Measurements from ENCODE around the gene ABCD1. TPM values are rescaled to one million over a fixed set of nuclear protein-coding genes. Genes with fewer than 3 reads are reported as not detected.
"Not testable (repeated sequence)": the region's sequence is repeated elsewhere in the genome, so short reads cannot be mapped to it uniquely, and the experiment has no call there.

Gene ABCD1
- total and polyA plus RNA-seq, 7 experiments from 2014 or later = 2.1 to 17.6 (median 7.3) TPM

- no peaks in the 10 kb centered on the region for H3K27me3 Mint-ChIP-seq
Measured at GRCh38 chrX:153697924-153698865, 26.5 kb upstream of the ABCD1 start.

GRCh38 chrX:153699210-153699783 is 25.4 kb upstream of the ABCD1 start:
- H3K27me3 ChIP-seq (ENCODE audit: control insufficient read depth in 2 of 2, insufficient read depth in 2 of 2, low read length in 2 of 2); H3K27me3 Mint-ChIP-seq; H3K4me1 Mint-ChIP-seq; H3K9me3 Mint-ChIP-seq; H3K36me3 Mint-ChIP-seq; intact Hi-C loops (cut with micrococcal nuclease); H3K9me3 ChIP-seq (ENCODE audit: control insufficient read depth in 2 of 3, low read length in 3 of 3); ATAC-seq; H3K4me1 ChIP-seq (ENCODE audit: control insufficient read depth in 2 of 2, insufficient read depth in 2 of 2, low read length in 2 of 2); CTCF ChIA-PET; H3K27ac Mint-ChIP-seq; DNase-seq; H3K27ac ChIP-seq (ENCODE audit: low read depth, low read length); H3K4me3 Mint-ChIP-seq; H3K4me3 ChIP-seq (ENCODE audit: low read length): not testable (repeated sequence)
- peaks cover 0 to 56% (median 0%) of the 10 kb centered on the region in 3 experiments for H3K36me3 ChIP-seq (ENCODE audit: control insufficient read depth in 2 of 3, insufficient read depth in 3 of 3, low read length in 3 of 3)
- POLR2A ChIA-PET = interaction anchor here (0.7 kb wide), 1 partner anchor 269 kb away, joined by 3 read pairs; no protein-coding TSS in a partner anchor

More at GRCh38 chrX:153697924-153698865, 26.5 kb upstream of the ABCD1 start:
- Histone ChIP-seq H3K27ac (ENCODE audit: low read depth, low read length) (no peak overlapping the region), H3K9me3 (ENCODE audit: control insufficient read depth in 2 of 3, low read length in 3 of 3) (no peaks in the 10 kb centered on the region), H3K36me3 (ENCODE audit: control insufficient read depth in 2 of 3, insufficient read depth in 3 of 3, low read length in 3 of 3) (peaks cover 0 to 45% (median 0%) of the 10 kb centered on the region in 3 experiments), H3K27me3 (ENCODE audit: control insufficient read depth in 2 of 2, insufficient read depth in 2 of 2, low read length in 2 of 2) (no peaks in the 10 kb centered on the region), H3K4me1 (ENCODE audit: control insufficient read depth in 2 of 2, insufficient read depth in 2 of 2, low read length in 2 of 2) (no peaks in the 10 kb centered on the region), H3K4me3 (ENCODE audit: low read length) (no peak overlapping the region)
- ChIA-PET POLR2A (no interaction called here), CTCF (no interaction called here)
- Mint-ChIP-seq H3K4me3 (no peak overlapping the region), H3K27ac (peak overlapping the region in 3 of 9 donors; percentile 17 to 76 (median 36)), H3K9me3 (peaks cover 0 to 3% (median 0%) of the 10 kb centered on the region in 11 donors), H3K36me3 (peaks cover 0 to 8% (median 0%) of the 10 kb centered on the region in 5 donors), H3K4me1 (peaks cover 0 to 1% (median 0%) of the 10 kb centered on the region in 7 donors)
- no peak for DNase-seq
- intact Hi-C loops (cut with micrococcal nuclease) = no loop called here
- ATAC-seq = no peak

- H3K9me3 ChIP-seq (ENCODE audit: control insufficient read depth in 2 of 3, low read length in 3 of 3); H3K9me3 Mint-ChIP-seq; H3K4me1 ChIP-seq (ENCODE audit: control insufficient read depth in 2 of 2, insufficient read depth in 2 of 2, low read length in 2 of 2); H3K27ac ChIP-seq (ENCODE audit: low read depth, low read length); H3K27me3 ChIP-seq (ENCODE audit: control insufficient read depth in 2 of 2, insufficient read depth in 2 of 2, low read length in 2 of 2); H3K4me3 Mint-ChIP-seq; H3K27me3 Mint-ChIP-seq; H3K27ac Mint-ChIP-seq; CTCF ChIA-PET; H3K4me1 Mint-ChIP-seq; H3K4me3 ChIP-seq (ENCODE audit: low read length); intact Hi-C loops (cut with micrococcal nuclease); DNase-seq; ATAC-seq; H3K36me3 Mint-ChIP-seq: not testable (repeated sequence)
- POLR2A ChIA-PET = interaction anchor here (0.7 kb wide), 1 partner anchor 268 kb away, joined by 3 read pairs; no protein-coding TSS in a partner anchor
- H3K36me3 ChIP-seq (ENCODE audit: control insufficient read depth in 2 of 3, insufficient read depth in 3 of 3, low read length in 3 of 3) = peaks cover 0 to 62% (median 0%) of the 10 kb centered on the region in 3 experiments
Measured at GRCh38 chrX:153699784-153700371, 24.8 kb upstream of the ABCD1 start.

- intact Hi-C loops (cut with micrococcal nuclease) = no loop called here
- H3K27me3 ChIP-seq (ENCODE audit: control insufficient read depth in 2 of 2, insufficient read depth in 2 of 2, low read length in 2 of 2) = no peaks in the 10 kb centered on the region
- H3K4me3 Mint-ChIP-seq = no peak overlapping the region
- no peaks in the 10 kb centered on the region for H3K4me1 ChIP-seq (ENCODE audit: control insufficient read depth in 2 of 2, insufficient read depth in 2 of 2, low read length in 2 of 2)
- H3K9me3 ChIP-seq (ENCODE audit: control insufficient read depth in 2 of 3, low read length in 3 of 3) = no peaks in the 10 kb centered on the region
- ChIA-PET POLR2A (no interaction called here), CTCF (no interaction called here)
- no peak overlapping the region for H3K27ac Mint-ChIP-seq
- H3K36me3 ChIP-seq (ENCODE audit: control insufficient read depth in 2 of 3, insufficient read depth in 3 of 3, low read length in 3 of 3) = peaks cover 0 to 62% (median 0%) of the 10 kb centered on the region in 3 experiments
- peaks cover 0 to 5% (median 0%) of the 10 kb centered on the region in 11 donors for H3K9me3 Mint-ChIP-seq
- no peak overlapping the region for H3K27ac ChIP-seq (ENCODE audit: low read depth, low read length)
- no peak overlapping the region for H3K4me3 ChIP-seq (ENCODE audit: low read length)
- H3K4me1 Mint-ChIP-seq = no peaks in the 10 kb centered on the region
- no peaks in the 10 kb centered on the region for H3K27me3 Mint-ChIP-seq
- DNase-seq (no peak), ATAC-seq (no peak)
- H3K36me3 Mint-ChIP-seq = peaks cover 0 to 8% (median 0%) of the 10 kb centered on the region in 5 donors
Measured at GRCh38 chrX:153700376-153700945, 24.2 kb upstream of the ABCD1 start.

GRCh38 chrX:153700967-153701366 is 23.7 kb upstream of the ABCD1 start:
- Mint-ChIP-seq H3K4me3 (no peak overlapping the region), H3K27ac (no peak overlapping the region), H3K4me1 (no peaks in the 10 kb centered on the region), H3K9me3 (peaks cover 0 to 5% (median 0%) of the 10 kb centered on the region in 11 donors), H3K36me3 (peaks cover 0 to 8% (median 0%) of the 10 kb centered on the region in 5 donors), H3K27me3 (no peaks in the 10 kb centered on the region)
- ChIA-PET POLR2A (no interaction called here), CTCF (no interaction called here)
- no peak overlapping the region for H3K4me3 ChIP-seq (ENCODE audit: low read length)
- intact Hi-C loops (cut with micrococcal nuclease) = no loop called here
- H3K9me3 ChIP-seq (ENCODE audit: control insufficient read depth in 2 of 3, low read length in 3 of 3) = no peaks in the 10 kb centered on the region
- no peaks in the 10 kb centered on the region for H3K27me3 ChIP-seq (ENCODE audit: control insufficient read depth in 2 of 2, insufficient read depth in 2 of 2, low read length in 2 of 2)
- no peak for DNase-seq
- H3K27ac ChIP-seq (ENCODE audit: low read depth, low read length) = no peak overlapping the region
- no peak for ATAC-seq
- peaks cover 0 to 62% (median 0%) of the 10 kb centered on the region in 3 experiments for H3K36me3 ChIP-seq (ENCODE audit: control insufficient read depth in 2 of 3, insufficient read depth in 3 of 3, low read length in 3 of 3)
- no peaks in the 10 kb centered on the region for H3K4me1 ChIP-seq (ENCODE audit: control insufficient read depth in 2 of 2, insufficient read depth in 2 of 2, low read length in 2 of 2)

GRCh38 chrX:153701706-153702105 is 22.9 kb upstream of the ABCD1 start:
- DNase-seq (no peak), ATAC-seq (no peak)
- no peaks in the 10 kb centered on the region for H3K9me3 ChIP-seq (ENCODE audit: control insufficient read depth in 2 of 3, low read length in 3 of 3)
- Mint-ChIP-seq H3K9me3 (peaks cover 0 to 5% (median 0%) of the 10 kb centered on the region in 11 donors), H3K4me3 (no peak overlapping the region), H3K4me1 (peaks cover 0 to 3% (median 0%) of the 10 kb centered on the region in 7 donors), H3K27ac (no peak overlapping the region), H3K27me3 (no peaks in the 10 kb centered on the region), H3K36me3 (peaks cover 0 to 8% (median 0%) of the 10 kb centered on the region in 5 donors)
- H3K4me1 ChIP-seq (ENCODE audit: control insufficient read depth in 2 of 2, insufficient read depth in 2 of 2, low read length in 2 of 2) = no peaks in the 10 kb centered on the region
- ChIA-PET POLR2A (no interaction called here), CTCF (no interaction called here)
- H3K4me3 ChIP-seq (ENCODE audit: low read length) = no peak overlapping the region
- H3K27me3 ChIP-seq (ENCODE audit: control insufficient read depth in 2 of 2, insufficient read depth in 2 of 2, low read length in 2 of 2) = no peaks in the 10 kb centered on the region
- peaks cover 0 to 65% (median 0%) of the 10 kb centered on the region in 3 experiments for H3K36me3 ChIP-seq (ENCODE audit: control insufficient read depth in 2 of 3, insufficient read depth in 3 of 3, low read length in 3 of 3)
- no peak overlapping the region for H3K27ac ChIP-seq (ENCODE audit: low read depth, low read length)
- intact Hi-C loops (cut with micrococcal nuclease) = no loop called here

Data from naive thymus-derived CD4-positive, alpha-beta T cell (primary cell).